Measurements from ENCODE around the gene TRPV2. TPM values are rescaled to one million over a fixed set of nuclear protein-coding genes. Genes with fewer than 3 reads are reported as not detected.

The TRPV2 gene
- total RNA-seq, 2 experiments from 2014 or later, result 114 to 134 TPM

- Mint-ChIP-seq H3K27me3 (no peaks in the 10 kb centered on the region), H3K4me1 (peaks cover 10% of the 10 kb centered on the region), H3K27ac (peak overlapping the region; percentile 71), H3K9me3 (no peaks in the 10 kb centered on the region), H3K36me3 (ENCODE audit: low read depth) (peaks cover 10% of the 10 kb centered on the region), H3K4me3 (no peak overlapping the region)
- ChIA-PET POLR2A (no interaction called here), CTCF (interaction anchor here (0.5 to 4.1 kb wide), 7 partner anchors 8 to 94 kb away, joined by 3 to 27 read pairs (median 6); no protein-coding TSS in a partner anchor)
- no peak for DNase-seq
Measured at GRCh38 chr17:16453493-16453851, 38.1 kb downstream of the TRPV2 start.

- ChIA-PET CTCF (no interaction called here), POLR2A (no interaction called here)
- Mint-ChIP-seq H3K4me1 (peaks cover 4% of the 10 kb centered on the region), H3K27me3 (no peaks in the 10 kb centered on the region), H3K36me3 (ENCODE audit: low read depth) (peaks cover 4% of the 10 kb centered on the region), H3K9me3 (no peaks in the 10 kb centered on the region), H3K4me3 (no peak overlapping the region), H3K27ac (no peak overlapping the region)
- DNase-seq, result no peak
Measured at GRCh38 chr17:16455997-16456741, 40.8 kb downstream of the TRPV2 start.

- no peaks in the 10 kb centered on the region for H3K27me3 Mint-ChIP-seq
- ChIA-PET CTCF (no interaction called here), POLR2A (no interaction called here)
- H3K27ac Mint-ChIP-seq, result no peak overlapping the region
- H3K9me3 Mint-ChIP-seq, result no peaks in the 10 kb centered on the region
- H3K4me3 Mint-ChIP-seq, result no peak overlapping the region
- peaks cover 4% of the 10 kb centered on the region for H3K4me1 Mint-ChIP-seq
- DNase-seq, result no peak
- H3K36me3 Mint-ChIP-seq (ENCODE audit: low read depth), result peaks cover 4% of the 10 kb centered on the region
Measured at GRCh38 chr17:16456742-16457316, 41.5 kb downstream of the TRPV2 start.

GRCh38 chr17:16459271-16459670 lies 43.9 kb downstream of the TRPV2 start:
- ChIA-PET CTCF (no interaction called here), POLR2A (no interaction called here)
- no peaks in the 10 kb centered on the region for H3K4me1 Mint-ChIP-seq
- no peak overlapping the region for H3K4me3 Mint-ChIP-seq
- DNase-seq, result no peak
- no peaks in the 10 kb centered on the region for H3K36me3 Mint-ChIP-seq (ENCODE audit: low read depth)
- H3K27me3 Mint-ChIP-seq, result no peaks in the 10 kb centered on the region
- H3K27ac Mint-ChIP-seq, result no peak overlapping the region
- no peaks in the 10 kb centered on the region for H3K9me3 Mint-ChIP-seq

GRCh38 chr17:16459855-16460550 lies 44.6 kb downstream of the TRPV2 start:
- CTCF ChIA-PET, result interaction anchor here (0.6 to 1.6 kb wide), 2 partner anchors 13 to 27 kb away, joined by 3 to 4 read pairs; no protein-coding TSS in a partner anchor
- peak overlapping the region; percentile 9 for H3K27ac Mint-ChIP-seq

GRCh38 chr17:16460796-16461605 lies 45.6 kb downstream of the TRPV2 start:
- ChIA-PET POLR2A (no interaction called here), CTCF (interaction anchor here (1.0 to 2.1 kb wide), 3 partner anchors 8 to 16 kb away, joined by 3 to 10 read pairs (median 4); no protein-coding TSS in a partner anchor)
- no peaks in the 10 kb centered on the region for H3K4me1 Mint-ChIP-seq
- no peak for DNase-seq
- no peak overlapping the region for H3K4me3 Mint-ChIP-seq
- H3K36me3 Mint-ChIP-seq (ENCODE audit: low read depth), result no peaks in the 10 kb centered on the region
- no peak overlapping the region for H3K27ac Mint-ChIP-seq
- H3K9me3 Mint-ChIP-seq, result no peaks in the 10 kb centered on the region
- no peaks in the 10 kb centered on the region for H3K27me3 Mint-ChIP-seq

More at GRCh38 chr17:16459855-16460550, 44.6 kb downstream of the TRPV2 start:
- no peaks in the 10 kb centered on the region for H3K9me3 Mint-ChIP-seq
- no peak overlapping the region for H3K4me3 Mint-ChIP-seq
- POLR2A ChIA-PET, result no interaction called here
- H3K27me3 Mint-ChIP-seq, result no peaks in the 10 kb centered on the region
- DNase-seq, result no peak
- no peaks in the 10 kb centered on the region for H3K36me3 Mint-ChIP-seq (ENCODE audit: low read depth)
- H3K4me1 Mint-ChIP-seq, result no peaks in the 10 kb centered on the region

- no peaks in the 10 kb centered on the region for H3K9me3 Mint-ChIP-seq
- H3K36me3 Mint-ChIP-seq (ENCODE audit: low read depth), result no peaks in the 10 kb centered on the region
- POLR2A ChIA-PET, result no interaction called here
- peak overlapping the region; percentile 54 for H3K27ac Mint-ChIP-seq
- no peaks in the 10 kb centered on the region for H3K4me1 Mint-ChIP-seq
- H3K4me3 Mint-ChIP-seq, result no peak overlapping the region
- no peaks in the 10 kb centered on the region for H3K27me3 Mint-ChIP-seq
- CTCF ChIA-PET, result interaction anchor here (1.0 to 2.1 kb wide), 3 partner anchors 9 to 16 kb away, joined by 3 to 10 read pairs (median 4); no protein-coding TSS in a partner anchor
- DNase-seq, result no peak
Measured at GRCh38 chr17:16461606-16461866, 46.2 kb downstream of the TRPV2 start.

GRCh38 chr17:16462070-16462864 lies 46.9 kb downstream of the TRPV2 start:
- ChIA-PET POLR2A (no interaction called here), CTCF (interaction anchor here (1.0 to 2.1 kb wide), 2 partner anchors 9 to 17 kb away, joined by 3 to 10 read pairs; no protein-coding TSS in a partner anchor)
- no peak for DNase-seq
- no peaks in the 10 kb centered on the region for H3K36me3 Mint-ChIP-seq (ENCODE audit: low read depth)
- no peak overlapping the region for H3K4me3 Mint-ChIP-seq
- no peaks in the 10 kb centered on the region for H3K9me3 Mint-ChIP-seq
- no peaks in the 10 kb centered on the region for H3K27me3 Mint-ChIP-seq
- no peaks in the 10 kb centered on the region for H3K4me1 Mint-ChIP-seq
- no peak overlapping the region for H3K27ac Mint-ChIP-seq

GRCh38 chr17:16463358-16464302 lies 48.3 kb downstream of the TRPV2 start:
- Mint-ChIP-seq H3K27ac (no peak overlapping the region), H3K4me1 (no peaks in the 10 kb centered on the region), H3K36me3 (ENCODE audit: low read depth) (no peaks in the 10 kb centered on the region), H3K9me3 (no peaks in the 10 kb centered on the region), H3K27me3 (no peaks in the 10 kb centered on the region), H3K4me3 (no peak overlapping the region)
- no peak for DNase-seq
- CTCF ChIA-PET, result interaction anchor here (0.5 to 2.9 kb wide), 3 partner anchors 10 to 144 kb away, joined by 3 to 15 read pairs (median 3); no protein-coding TSS in a partner anchor
- POLR2A ChIA-PET, result no interaction called here

- no peak overlapping the region for H3K27ac Mint-ChIP-seq
- H3K4me1 Mint-ChIP-seq, result no peaks in the 10 kb centered on the region
- no peaks in the 10 kb centered on the region for H3K27me3 Mint-ChIP-seq
- H3K4me3 Mint-ChIP-seq, result no peak overlapping the region
- no peaks in the 10 kb centered on the region for H3K36me3 Mint-ChIP-seq (ENCODE audit: low read depth)
- POLR2A ChIA-PET, result no interaction called here
- CTCF ChIA-PET, result interaction anchor here (0.7 to 2.9 kb wide), 2 partner anchors 11 to 14 kb away, joined by 3 to 15 read pairs; no protein-coding TSS in a partner anchor
- H3K9me3 Mint-ChIP-seq, result no peaks in the 10 kb centered on the region
- DNase-seq, result no peak
Measured at GRCh38 chr17:16464303-16465051, 49.1 kb downstream of the TRPV2 start.

GRCh38 chr17:16465052-16465312 lies 49.6 kb downstream of the TRPV2 start:
- Mint-ChIP-seq H3K4me3 (no peak overlapping the region), H3K4me1 (no peaks in the 10 kb centered on the region), H3K9me3 (no peaks in the 10 kb centered on the region), H3K27ac (no peak overlapping the region), H3K27me3 (no peaks in the 10 kb centered on the region), H3K36me3 (ENCODE audit: low read depth) (no peaks in the 10 kb centered on the region)
- POLR2A ChIA-PET, result no interaction called here
- DNase-seq, result no peak
- CTCF ChIA-PET, result interaction anchor here (0.7 to 2.9 kb wide), 2 partner anchors 12 to 15 kb away, joined by 3 to 15 read pairs; no protein-coding TSS in a partner anchor

All from activated CD4-positive, alpha-beta T cell treated with anti-CD3 and anti-CD28 coated beads, Interleukin-2, amount 10 ng/mL, durations not matched to agents 7 days and 5 days (primary cell).